DMS79 treated with DMSO at 0.1 percent for 48 hours (cell line): ENCODE measurements around the gene FIBIN.

Experiments used
- DNase-seq: peaks from one replicate; lab custom pipeline; 2025; lab: John Stamatoyannopoulos, UW

The FIBIN gene

DNA sequence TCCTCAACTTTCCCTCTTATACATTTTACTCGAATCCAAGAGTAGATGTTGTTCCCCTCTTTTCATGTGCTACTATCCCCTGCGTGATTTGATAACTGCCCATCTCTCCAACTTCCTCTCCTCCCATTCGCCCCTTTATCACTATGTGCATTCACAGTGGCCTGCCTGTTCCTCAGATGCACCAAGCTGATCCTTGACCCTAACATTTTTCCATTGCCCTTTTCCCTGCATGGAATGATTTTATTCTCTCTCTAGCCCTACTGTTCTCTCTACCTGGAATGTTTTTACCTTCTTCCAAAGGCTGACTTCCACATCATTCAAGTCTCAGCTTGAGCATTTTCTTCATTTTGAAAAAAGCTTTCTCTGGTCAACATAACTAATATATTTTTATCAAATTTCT is 31.0 kb downstream of the FIBIN start:
- DNase-seq: no peak

DNA sequence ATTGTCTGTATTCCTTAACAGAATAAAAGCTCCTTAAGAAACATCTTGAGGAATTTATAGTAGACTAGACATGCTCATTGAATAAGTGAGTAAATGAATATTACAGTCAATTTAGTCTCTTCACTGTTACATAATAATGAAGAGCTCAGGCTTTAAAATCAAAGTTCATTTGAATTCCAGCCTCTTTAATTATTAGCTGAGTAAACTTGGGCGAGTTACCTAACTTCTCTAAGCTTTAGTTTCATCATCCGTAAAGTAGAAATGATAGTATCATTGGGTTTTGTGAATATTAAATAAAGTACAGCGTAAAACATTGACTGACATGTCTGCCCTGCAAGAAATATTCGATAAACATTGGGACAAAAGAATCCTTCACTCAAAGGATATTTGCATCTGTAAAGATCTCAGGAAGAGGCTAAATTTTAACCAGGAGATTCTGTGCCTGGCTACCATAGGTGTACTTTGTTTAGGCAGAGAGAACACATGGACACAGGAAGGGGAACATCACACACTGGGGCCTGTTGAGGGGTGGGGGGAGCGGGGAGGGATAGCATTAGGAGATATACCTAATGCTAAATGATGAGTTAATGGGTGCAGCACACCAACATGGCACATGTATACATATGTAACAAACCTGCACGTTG is 31.5 kb downstream of the FIBIN start:
- DNase-seq: no peak

DNA sequence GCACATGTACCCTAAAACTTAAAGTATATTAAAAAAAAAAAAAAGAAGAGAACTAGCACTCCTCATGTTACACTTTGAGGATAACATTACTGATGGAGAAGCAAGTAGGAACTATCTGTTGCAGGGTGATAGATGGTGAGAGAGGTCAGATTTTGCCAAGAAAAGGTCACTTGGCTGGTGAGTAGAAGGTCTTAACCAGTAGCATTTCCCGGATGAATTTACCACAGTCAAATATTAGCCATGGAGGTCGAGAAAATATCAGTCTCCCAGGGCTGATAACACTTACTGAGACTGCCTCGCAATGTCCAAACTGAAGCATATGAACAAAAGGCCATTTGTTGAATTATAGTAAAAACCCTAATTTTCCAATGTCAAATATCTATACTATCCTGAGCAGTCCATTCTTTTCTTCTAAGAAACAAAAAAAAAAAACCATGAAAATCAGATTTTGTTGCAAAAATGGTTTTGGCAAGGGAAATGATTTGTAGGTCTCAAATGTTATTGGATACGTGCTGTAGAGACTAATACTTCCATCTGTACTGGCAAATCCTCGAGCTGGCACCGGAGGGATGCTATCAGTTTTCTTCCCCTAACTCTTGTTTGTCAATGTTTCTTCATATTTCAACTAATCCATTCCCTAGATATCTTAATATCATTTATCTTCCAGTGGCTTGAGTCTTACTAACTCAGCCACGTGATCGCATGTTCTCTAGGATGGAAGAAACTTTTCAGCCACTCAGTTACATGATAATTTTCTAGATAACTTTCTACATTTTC is 32.2 kb downstream of the FIBIN start:
- no peak for DNase-seq

DNA sequence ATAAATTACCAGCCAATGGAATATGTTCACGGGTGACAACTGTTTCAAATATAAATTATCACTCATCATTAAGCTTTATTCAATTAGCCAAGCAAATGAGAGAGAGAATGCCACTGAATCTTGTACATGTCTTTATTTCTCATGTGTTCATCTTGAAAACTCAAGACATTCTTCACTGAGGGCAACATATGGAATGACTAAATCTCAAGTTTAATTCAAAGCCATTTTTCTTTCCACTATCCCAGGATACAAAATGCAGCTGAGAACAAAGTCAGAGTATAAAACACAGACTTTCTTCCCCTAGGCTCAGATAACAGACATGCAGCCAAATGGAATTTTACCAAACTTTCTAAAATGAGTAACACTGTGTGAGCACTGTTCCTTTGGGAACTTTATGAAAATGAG is 34.7 kb downstream of the FIBIN start:
- DNase-seq: no peak

DNA sequence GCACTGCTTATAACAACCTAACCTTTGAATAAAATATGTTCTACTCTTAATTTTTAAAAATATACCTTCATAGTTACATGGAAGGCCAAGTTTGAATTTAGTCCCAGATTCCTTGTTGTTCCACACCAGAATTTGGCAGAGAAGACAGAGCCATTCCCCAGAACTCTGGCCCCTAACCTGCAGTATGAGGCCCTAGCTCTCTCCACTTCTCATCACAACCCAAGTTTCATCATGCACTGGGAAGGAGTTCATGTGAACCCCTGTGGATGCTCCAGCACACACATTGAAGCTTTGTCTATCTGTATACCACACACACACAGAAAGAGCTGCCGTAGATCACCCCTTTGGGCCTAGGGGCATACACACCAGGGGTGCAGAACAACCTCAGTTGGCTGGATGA is 36.1 kb downstream of the FIBIN start:
- DNase-seq: no peak

DNA sequence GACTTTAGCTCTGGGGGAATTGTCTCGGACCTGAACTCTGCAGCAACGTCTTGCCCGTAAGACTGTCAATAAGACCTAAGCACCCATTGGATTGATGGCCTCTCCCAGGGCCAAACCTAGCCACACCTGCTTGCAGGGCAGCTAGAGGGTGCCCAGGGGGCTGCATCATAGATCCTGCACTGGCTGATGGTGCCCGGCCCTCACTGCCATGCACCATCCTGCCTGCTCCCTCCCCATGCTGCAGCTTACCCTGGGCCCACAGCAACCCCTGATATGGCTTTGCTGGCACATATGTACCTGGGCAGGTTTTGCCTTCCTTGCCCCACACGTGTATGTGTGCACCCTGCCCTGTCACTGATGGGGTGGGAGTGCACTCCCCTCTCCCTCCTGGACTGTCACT is 37.8 kb downstream of the FIBIN start:
- no peak for DNase-seq

DNA sequence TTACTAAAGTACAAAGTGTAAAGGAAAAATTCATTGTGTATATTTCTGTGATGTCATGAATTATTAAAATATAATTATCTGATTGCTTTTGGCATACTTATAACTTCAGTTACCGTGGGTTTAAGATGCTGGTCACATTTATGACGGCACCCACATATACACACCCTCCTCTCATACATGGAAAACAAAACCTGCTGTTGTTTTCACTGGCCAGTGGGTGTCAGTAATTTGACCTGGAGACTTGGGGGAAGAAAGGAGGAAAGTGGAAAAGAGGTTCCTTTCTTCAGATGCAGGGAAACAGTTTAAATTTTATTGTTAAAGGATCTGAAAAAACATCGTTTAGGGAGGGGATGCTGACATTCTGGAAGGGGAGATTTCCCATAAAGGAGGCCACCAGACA is 46.0 kb downstream of the FIBIN start:
- no peak for DNase-seq

DNA sequence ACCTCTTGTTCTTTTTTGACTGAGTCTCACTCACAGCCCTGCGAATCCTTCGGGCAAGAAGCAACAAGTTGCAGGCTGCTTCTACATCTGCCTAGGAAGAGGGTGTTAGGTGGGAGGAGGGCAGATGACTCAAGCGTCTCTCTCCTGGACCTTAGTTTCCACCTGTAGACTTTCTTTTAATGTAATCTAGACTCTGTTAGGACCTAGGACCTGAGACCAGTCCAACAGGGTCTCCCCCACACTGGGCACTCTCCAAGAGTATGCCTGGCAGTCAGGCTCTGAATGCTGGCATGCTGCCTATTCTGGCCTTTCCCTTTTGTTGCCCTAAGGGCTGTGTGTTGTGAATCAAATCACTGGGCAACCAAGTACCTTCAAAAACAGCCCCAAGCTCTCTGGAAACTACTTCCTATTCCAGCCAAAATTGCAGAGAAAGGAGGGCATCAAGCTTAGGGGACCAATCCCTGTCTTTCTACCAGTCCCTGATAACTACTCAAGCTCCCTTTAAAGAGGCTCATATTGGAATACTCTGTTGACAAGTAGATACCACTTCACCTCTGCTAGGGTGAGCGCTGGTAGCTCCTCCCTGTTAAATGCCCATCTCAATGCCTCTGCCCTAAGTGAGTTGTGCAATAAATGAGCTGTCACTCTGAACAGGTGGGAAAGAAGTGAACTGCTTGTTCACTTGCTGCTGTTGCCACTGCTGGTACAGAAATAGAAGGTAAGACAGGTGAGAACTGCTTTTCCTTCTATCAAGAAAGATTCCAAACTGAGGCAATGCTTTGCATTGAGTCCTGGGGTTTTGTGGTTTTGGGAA is 46.6 kb downstream of the FIBIN start, which contains the start of gene BBOX1:
Gene BBOX1 (plus strand): TSS at position 514 of the 814 bp plus-strand sequence. CDS start 14,616 bp downstream, outside the sequence.
- DNase-seq: no peak

DNA sequence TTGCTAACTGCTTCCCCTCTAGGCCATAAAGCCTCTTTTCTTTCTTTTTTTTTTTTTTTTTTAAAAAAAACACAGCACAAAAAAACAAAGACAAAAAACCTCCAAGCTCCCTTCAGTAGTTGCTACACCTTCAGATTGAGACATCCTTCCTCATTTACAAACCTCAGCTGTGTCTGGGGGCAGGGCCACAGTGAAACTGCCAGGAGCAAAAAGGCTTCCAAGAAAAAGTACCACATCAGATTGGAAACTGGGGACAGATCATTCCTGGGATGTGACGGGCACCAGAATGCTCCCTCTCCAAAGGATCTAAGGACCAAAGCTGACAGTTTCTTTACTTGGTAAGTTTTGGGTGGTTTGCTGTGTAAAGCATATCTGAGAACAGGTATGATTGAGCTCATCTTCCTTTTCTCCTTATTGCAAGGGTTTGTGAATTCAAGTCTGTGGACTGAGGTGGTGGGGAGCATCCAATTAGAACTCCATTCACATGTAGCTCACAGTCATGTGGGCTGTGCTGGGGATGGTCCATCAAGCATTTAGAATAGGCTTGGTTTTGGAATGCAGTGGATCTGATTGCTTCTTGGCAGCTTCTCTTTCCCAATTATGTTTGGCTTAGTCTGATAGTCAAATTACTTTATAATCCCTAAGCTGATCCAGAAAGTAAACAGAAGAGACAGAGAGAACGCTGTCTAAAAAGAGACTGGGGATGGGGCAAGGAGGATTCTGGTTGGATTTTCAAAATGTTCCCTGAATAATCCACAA is 47.4 kb downstream of the FIBIN start:
- DNase-seq: no peak
